ENCODE measurements around the gene EFNA2.

EFNA2 gene

GRCh38 chr19:1307320-1307719 is 21.6 kb downstream of the EFNA2 start:
- H3K36me3 ChIP-seq (ENCODE audit: low read length): no peaks in the 10 kb centered on the region
- no peaks in the 10 kb centered on the region for H3K9me3 ChIP-seq (ENCODE audit: insufficient read depth, low read length)
- H3K9me2 ChIP-seq (replicated peaks; ENCODE audit: insufficient read depth, low read length): no peaks in the 10 kb centered on the region
- H3F3A ChIP-seq (ENCODE audit: insufficient read depth): no peaks in the 10 kb centered on the region
- H4K20me1 ChIP-seq (ENCODE audit: low read depth, low read length): no peaks in the 10 kb centered on the region
- TF ChIP-seq EZH2phosphoT487 (conservative IDR thresholded peaks at IDR 0.05; ENCODE audit: low read length): no peak
- TF ChIP-seq, protein P1, sequence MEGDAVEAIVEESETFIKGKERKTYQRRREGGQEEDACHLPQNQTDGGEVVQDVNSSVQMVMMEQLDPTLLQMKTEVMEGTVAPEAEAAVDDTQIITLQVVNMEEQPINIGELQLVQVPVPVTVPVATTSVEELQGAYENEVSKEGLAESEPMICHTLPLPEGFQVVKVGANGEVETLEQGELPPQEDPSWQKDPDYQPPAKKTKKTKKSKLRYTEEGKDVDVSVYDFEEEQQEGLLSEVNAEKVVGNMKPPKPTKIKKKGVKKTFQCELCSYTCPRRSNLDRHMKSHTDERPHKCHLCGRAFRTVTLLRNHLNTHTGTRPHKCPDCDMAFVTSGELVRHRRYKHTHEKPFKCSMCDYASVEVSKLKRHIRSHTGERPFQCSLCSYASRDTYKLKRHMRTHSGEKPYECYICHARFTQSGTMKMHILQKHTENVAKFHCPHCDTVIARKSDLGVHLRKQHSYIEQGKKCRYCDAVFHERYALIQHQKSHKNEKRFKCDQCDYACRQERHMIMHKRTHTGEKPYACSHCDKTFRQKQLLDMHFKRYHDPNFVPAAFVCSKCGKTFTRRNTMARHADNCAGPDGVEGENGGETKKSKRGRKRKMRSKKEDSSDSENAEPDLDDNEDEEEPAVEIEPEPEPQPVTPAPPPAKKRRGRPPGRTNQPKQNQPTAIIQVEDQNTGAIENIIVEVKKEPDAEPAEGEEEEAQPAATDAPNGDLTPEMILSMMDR (IDR thresholded peaks at IDR 0.05; ENCODE audit: insufficient read depth, low read length, poor library complexity, severe bottlenecking): no peak
- no peak overlapping the region for H3K4me2 ChIP-seq (ENCODE audit: low read depth, low read length, poor library complexity, severe bottlenecking)
- H3K27me3 ChIP-seq (ENCODE audit: low read length): no peaks in the 10 kb centered on the region
- no peak overlapping the region for H3K9ac ChIP-seq (ENCODE audit: low read length)
- no peak overlapping the region for H3K27ac ChIP-seq (ENCODE audit: low read depth, low read length)
- H2AFZ ChIP-seq (ENCODE audit: low read depth, low read length, severe bottlenecking): no peak overlapping the region
- no peaks in the 10 kb centered on the region for H3K79me2 ChIP-seq (ENCODE audit: insufficient read depth, low read length)
- no peak overlapping the region for H3K4me3 ChIP-seq (ENCODE audit: insufficient read depth, low read length, poor library complexity, severe bottlenecking)

DNA sequence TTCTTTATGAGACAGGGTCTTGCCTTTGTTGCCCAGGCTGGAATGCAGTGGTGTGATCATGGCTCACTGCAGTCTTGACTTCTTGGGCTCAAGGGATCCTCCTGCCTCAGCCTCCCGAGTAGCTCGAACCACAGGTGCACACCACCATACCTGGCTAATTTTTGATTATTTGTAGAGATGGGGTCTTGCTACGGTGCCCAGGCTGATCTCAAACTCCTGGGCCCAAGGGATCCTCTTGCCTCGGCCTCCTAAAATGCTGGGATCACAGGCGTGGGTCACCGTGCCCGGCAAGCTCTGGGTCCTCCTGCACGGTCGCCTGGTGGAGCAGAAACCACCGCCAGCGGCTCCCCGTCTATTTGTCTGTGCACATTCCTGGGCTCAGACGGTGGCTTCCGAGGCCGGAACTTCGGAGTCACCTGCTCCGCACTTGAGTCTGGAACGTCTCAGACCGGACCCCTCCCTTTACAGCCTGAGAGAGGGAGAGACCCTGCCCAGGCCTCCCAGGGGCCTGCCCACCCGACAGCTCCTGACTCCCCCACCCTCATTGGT is 22.2 kb downstream of the EFNA2 start:
- no peak overlapping the region for H3K27ac ChIP-seq (ENCODE audit: low read depth, low read length)
- H3K27me3 ChIP-seq (ENCODE audit: low read length): no peaks in the 10 kb centered on the region
- H3K9me3 ChIP-seq (ENCODE audit: insufficient read depth, low read length): no peaks in the 10 kb centered on the region
- no peak overlapping the region for H3K9ac ChIP-seq (ENCODE audit: low read length)
- TF ChIP-seq, protein P1 (IDR thresholded peaks at IDR 0.05; ENCODE audit: insufficient read depth, low read length, poor library complexity, severe bottlenecking): no peak
- TF ChIP-seq EZH2phosphoT487 (conservative IDR thresholded peaks at IDR 0.05; ENCODE audit: low read length): no peak
- no peaks in the 10 kb centered on the region for H3K36me3 ChIP-seq (ENCODE audit: low read length)
- no peaks in the 10 kb centered on the region for H3F3A ChIP-seq (ENCODE audit: insufficient read depth)
- H4K20me1 ChIP-seq (ENCODE audit: low read depth, low read length): no peaks in the 10 kb centered on the region
- no peaks in the 10 kb centered on the region for H3K9me2 ChIP-seq (replicated peaks; ENCODE audit: insufficient read depth, low read length)
- H3K4me3 ChIP-seq (ENCODE audit: insufficient read depth, low read length, poor library complexity, severe bottlenecking): no peak overlapping the region
- H3K79me2 ChIP-seq (ENCODE audit: insufficient read depth, low read length): no peaks in the 10 kb centered on the region
- no peak overlapping the region for H2AFZ ChIP-seq (ENCODE audit: low read depth, low read length, severe bottlenecking)
- no peak overlapping the region for H3K4me2 ChIP-seq (ENCODE audit: low read depth, low read length, poor library complexity, severe bottlenecking)

- Histone ChIP-seq H3K9ac (ENCODE audit: low read length) (no peak overlapping the region), H3K9me3 (ENCODE audit: insufficient read depth, low read length) (no peaks in the 10 kb centered on the region), H3K79me2 (ENCODE audit: insufficient read depth, low read length) (no peaks in the 10 kb centered on the region), H3K27ac (ENCODE audit: low read depth, low read length) (no peak overlapping the region), H3K4me2 (ENCODE audit: low read depth, low read length, poor library complexity, severe bottlenecking) (no peak overlapping the region), H4K20me1 (ENCODE audit: low read depth, low read length) (no peaks in the 10 kb centered on the region), H3K27me3 (ENCODE audit: low read length) (no peaks in the 10 kb centered on the region), H3F3A (ENCODE audit: insufficient read depth) (no peaks in the 10 kb centered on the region), H3K36me3 (ENCODE audit: low read length) (no peaks in the 10 kb centered on the region), H2AFZ (ENCODE audit: low read depth, low read length, severe bottlenecking) (no peak overlapping the region), H3K9me2 (replicated peaks; ENCODE audit: insufficient read depth, low read length) (no peaks in the 10 kb centered on the region), H3K4me3 (ENCODE audit: insufficient read depth, low read length, poor library complexity, severe bottlenecking) (no peak overlapping the region)
- TF ChIP-seq, protein P1 (IDR thresholded peaks at IDR 0.05; ENCODE audit: insufficient read depth, low read length, poor library complexity, severe bottlenecking): no peak
- no peak for TF ChIP-seq EZH2phosphoT487 (conservative IDR thresholded peaks at IDR 0.05; ENCODE audit: low read length)
Measured at GRCh38 chr19:1308718-1309117, 23.0 kb downstream of the EFNA2 start.

Data from SU-DHL-6 (cell line).